ENCODE data around the gene DHRS13. TPM values are rescaled to one million over a fixed set of nuclear protein-coding genes. Genes with fewer than 3 reads are reported as not detected.

The DHRS13 gene
- polyA plus RNA-seq, 2 of the 4 experiments (the other 2 are of a cell fraction): 4.8 to 7.0 TPM

DNA sequence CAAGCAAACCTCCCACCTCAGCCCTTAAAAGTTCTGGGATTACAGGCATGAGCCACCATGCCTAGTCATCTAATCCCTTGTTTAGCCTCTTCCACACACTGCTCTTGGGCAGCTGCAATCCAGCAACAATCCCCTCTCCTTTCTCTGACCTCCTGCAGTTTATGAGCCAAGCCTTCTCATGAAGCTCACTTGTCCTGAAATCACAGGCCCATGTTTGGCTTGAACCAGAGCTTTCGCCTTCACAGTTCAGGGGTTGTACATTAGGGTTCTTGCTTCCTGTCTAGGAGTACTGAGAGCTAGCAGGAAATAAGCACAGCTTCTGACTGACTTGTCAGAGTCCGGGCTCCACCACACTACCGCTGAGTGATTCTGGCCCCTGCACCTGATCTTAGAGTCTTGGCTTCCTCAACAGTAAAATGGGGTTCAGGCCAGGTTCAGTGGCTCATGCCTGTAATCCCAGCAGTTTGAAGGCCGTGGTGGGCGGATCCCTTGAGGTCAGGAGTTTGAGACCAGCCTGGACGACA lies 31.8 kb downstream of the DHRS13 start (continued):
- no peak for TF ChIP-seq FOXS1 (CRISPR knock-in tag; IDR thresholded peaks at IDR 0.05)
- no peak for TF ChIP-seq HOXA7 (CRISPR knock-in tag; IDR thresholded peaks at IDR 0.05)
- no peak for TF ChIP-seq MAZ (IDR thresholded peaks at IDR 0.05; ENCODE audit: borderline replicate concordance, low read depth, low read length)
- TF ChIP-seq RAD21 (conservative IDR thresholded peaks at IDR 0.05 in 1 of 2, IDR thresholded peaks at IDR 0.05 in 1 of 2): no peak
- TF ChIP-seq, protein P1, sequence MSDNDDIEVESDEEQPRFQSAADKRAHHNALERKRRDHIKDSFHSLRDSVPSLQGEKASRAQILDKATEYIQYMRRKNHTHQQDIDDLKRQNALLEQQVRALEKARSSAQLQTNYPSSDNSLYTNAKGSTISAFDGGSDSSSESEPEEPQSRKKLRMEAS (IDR thresholded peaks at IDR 0.05): no peak
- no peak for TF ChIP-seq BHLHE40 (IDR thresholded peaks at IDR 0.05; ENCODE audit: low read depth, low read length)
- TF ChIP-seq, protein P2, sequence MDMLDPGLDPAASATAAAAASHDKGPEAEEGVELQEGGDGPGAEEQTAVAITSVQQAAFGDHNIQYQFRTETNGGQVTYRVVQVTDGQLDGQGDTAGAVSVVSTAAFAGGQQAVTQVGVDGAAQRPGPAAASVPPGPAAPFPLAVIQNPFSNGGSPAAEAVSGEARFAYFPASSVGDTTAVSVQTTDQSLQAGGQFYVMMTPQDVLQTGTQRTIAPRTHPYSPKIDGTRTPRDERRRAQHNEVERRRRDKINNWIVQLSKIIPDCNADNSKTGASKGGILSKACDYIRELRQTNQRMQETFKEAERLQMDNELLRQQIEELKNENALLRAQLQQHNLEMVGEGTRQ (IDR thresholded peaks at IDR 0.05): no peak
- no peak for TF ChIP-seq ZNF302 (CRISPR knock-in tag; IDR thresholded peaks at IDR 0.05)

GRCh38 chr17:28867276-28867675 lies 35.6 kb downstream of the DHRS13 start:
- Histone ChIP-seq H3K4me2 (no peak overlapping the region), H3K27ac (no peak overlapping the region), H3K4me1 (no peaks in the 10 kb centered on the region), H3K9me3 (no peaks in the 10 kb centered on the region), H3K4me3 (no peak overlapping the region)
- WGBS (ENCODE audit: missing lambda C conversion rate): 84% methylated on average over 7 of the region's 7 CpGs
- no peak for TF ChIP-seq CHD4 (IDR thresholded peaks at IDR 0.05; ENCODE audit: borderline replicate concordance)
- TF ChIP-seq CTCF (IDR thresholded peaks at IDR 0.05): no peak
- TF ChIP-seq RFX5 (IDR thresholded peaks at IDR 0.05): no peak
- TF ChIP-seq HDAC2 (IDR thresholded peaks at IDR 0.05): no peak
- TF ChIP-seq, protein P1 (IDR thresholded peaks at IDR 0.05): no peak
- no peak for TF ChIP-seq EHF (CRISPR knock-in tag; IDR thresholded peaks at IDR 0.05)
- TF ChIP-seq SREBF2 (IDR thresholded peaks at IDR 0.05): no peak
- no peak for TF ChIP-seq CBX2 (IDR thresholded peaks at IDR 0.05; ENCODE audit: borderline replicate concordance, low read depth)
- no peak for TF ChIP-seq ZFP36 (IDR thresholded peaks at IDR 0.05; ENCODE audit: borderline replicate concordance, partially characterized antibody)
- TF ChIP-seq JUN (IDR thresholded peaks at IDR 0.05): no peak
- no peak for TF ChIP-seq MYC (IDR thresholded peaks at IDR 0.05; ENCODE audit: borderline replicate concordance, low read length)
- TF ChIP-seq, protein P3, sequence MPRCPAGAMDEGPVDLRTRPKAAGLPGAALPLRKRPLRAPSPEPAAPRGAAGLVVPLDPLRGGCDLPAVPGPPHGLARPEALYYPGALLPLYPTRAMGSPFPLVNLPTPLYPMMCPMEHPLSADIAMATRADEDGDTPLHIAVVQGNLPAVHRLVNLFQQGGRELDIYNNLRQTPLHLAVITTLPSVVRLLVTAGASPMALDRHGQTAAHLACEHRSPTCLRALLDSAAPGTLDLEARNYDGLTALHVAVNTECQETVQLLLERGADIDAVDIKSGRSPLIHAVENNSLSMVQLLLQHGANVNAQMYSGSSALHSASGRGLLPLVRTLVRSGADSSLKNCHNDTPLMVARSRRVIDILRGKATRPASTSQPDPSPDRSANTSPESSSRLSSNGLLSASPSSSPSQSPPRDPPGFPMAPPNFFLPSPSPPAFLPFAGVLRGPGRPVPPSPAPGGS (IDR thresholded peaks at IDR 0.05): no peak
- no peak for TF ChIP-seq REST (IDR thresholded peaks at IDR 0.05)
- TF ChIP-seq TFCP2L1 (CRISPR knock-in tag; IDR thresholded peaks at IDR 0.05): no peak
- TF ChIP-seq RAD21 (conservative IDR thresholded peaks at IDR 0.05 in 1 of 2, IDR thresholded peaks at IDR 0.05 in 1 of 2): no peak
- TF ChIP-seq, protein P4, sequence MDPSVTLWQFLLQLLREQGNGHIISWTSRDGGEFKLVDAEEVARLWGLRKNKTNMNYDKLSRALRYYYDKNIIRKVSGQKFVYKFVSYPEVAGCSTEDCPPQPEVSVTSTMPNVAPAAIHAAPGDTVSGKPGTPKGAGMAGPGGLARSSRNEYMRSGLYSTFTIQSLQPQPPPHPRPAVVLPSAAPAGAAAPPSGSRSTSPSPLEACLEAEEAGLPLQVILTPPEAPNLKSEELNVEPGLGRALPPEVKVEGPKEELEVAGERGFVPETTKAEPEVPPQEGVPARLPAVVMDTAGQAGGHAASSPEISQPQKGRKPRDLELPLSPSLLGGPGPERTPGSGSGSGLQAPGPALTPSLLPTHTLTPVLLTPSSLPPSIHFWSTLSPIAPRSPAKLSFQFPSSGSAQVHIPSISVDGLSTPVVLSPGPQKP (IDR thresholded peaks at IDR 0.05; ENCODE audit: low read depth, low read length): no peak
- no peak for TF ChIP-seq BHLHE40 (IDR thresholded peaks at IDR 0.05; ENCODE audit: low read depth, low read length)
- TF ChIP-seq FOSL2 (IDR thresholded peaks at IDR 0.05): no peak
- TF ChIP-seq FOSL2 (CRISPR knock-in tag; IDR thresholded peaks at IDR 0.05): no peak
- TF ChIP-seq EHMT2 (IDR thresholded peaks at IDR 0.05; ENCODE audit: low read depth): no peak
- ChIA-PET CTCF (interaction anchor here (0.6 to 5.2 kb wide), 6 partner anchors 9 to 140 kb away, joined by 3 to 25 read pairs (median 4); no protein-coding TSS in a partner anchor), POLR2A (no interaction called here)
- no peak for FAIRE-seq
- DNase-seq (ENCODE audit: low read depth in 1 of 2, low spot score in 1 of 2): no peak
- ATAC-seq: no peak

All from A549 (cell line).